ENCODE measurements around the gene FOXB2.

- TF ChIP-seq CTCF (IDR thresholded peaks at IDR 0.05) (no peak), POLR2A (IDR thresholded peaks at IDR 0.05) (no peak)
Observed at GRCh38 chr9:77013206-77013931, 6.1 kb upstream of the FOXB2 start.
